Measurements from ENCODE around the gene TUT4.
A peak's percentile ranks its signal among the peaks of the same experiment; 100 is the strongest.

The TUT4 gene

GRCh38 chr1:52424813-52425212 is 128.1 kb downstream of the TUT4 start:
- no peak for DNase-seq (ENCODE audit: low read depth)
- no peak overlapping the region for H3K4me3 ChIP-seq (ENCODE audit: low read depth, low read length)

GRCh38 chr1:52424231-52424636 is 128.7 kb downstream of the TUT4 start:
- no peak overlapping the region for H3K4me3 ChIP-seq (ENCODE audit: low read depth, low read length)

GRCh38 chr1:52423771-52424170 is 129.1 kb downstream of the TUT4 start:
- H3K4me3 ChIP-seq (ENCODE audit: low read depth, low read length), result no peak overlapping the region
- DNase-seq (ENCODE audit: low read depth), result no peak

More at GRCh38 chr1:52424231-52424636, 128.7 kb downstream of the TUT4 start:
- no peak for DNase-seq (ENCODE audit: low read depth)

GRCh38 chr1:52423055-52423454 is 129.8 kb downstream of the TUT4 start:
- DNase-seq (ENCODE audit: low read depth), result no peak
- H3K4me3 ChIP-seq (ENCODE audit: low read depth, low read length), result no peak overlapping the region

GRCh38 chr1:52420713-52421112 is 132.2 kb downstream of the TUT4 start:
- no peak overlapping the region for H3K4me3 ChIP-seq (ENCODE audit: low read depth, low read length)
- DNase-seq (ENCODE audit: low read depth), result no peak

- no peak for DNase-seq (ENCODE audit: low read depth)
- H3K4me3 ChIP-seq (ENCODE audit: low read depth, low read length), result no peak overlapping the region
Observed at GRCh38 chr1:52416811-52417210, 136.1 kb downstream of the TUT4 start.

GRCh38 chr1:52414942-52415341 is 137.9 kb downstream of the TUT4 start:
- DNase-seq (ENCODE audit: low read depth), result no peak
- H3K4me3 ChIP-seq (ENCODE audit: low read depth, low read length), result no peak overlapping the region

GRCh38 chr1:52413410-52413989 is 139.4 kb downstream of the TUT4 start:
- no peak for DNase-seq (ENCODE audit: low read depth)
- H3K4me3 ChIP-seq (ENCODE audit: low read depth, low read length), result no peak overlapping the region

GRCh38 chr1:52404975-52405338 is 147.9 kb downstream of the TUT4 start:
- no peak for DNase-seq (ENCODE audit: low read depth)
- H3K4me3 ChIP-seq (ENCODE audit: low read depth, low read length), result peak overlapping the region; percentile 99

GRCh38 chr1:52404116-52404974 is 148.5 kb downstream of the TUT4 start, which contains the start of the genes ORC1 and PRPF38A:
TSS of gene ORC1 (minus strand) at chr1:52404423. CDS start at chr1:52402223, 2,200 bp downstream.
TSS of gene PRPF38A (plus strand) at chr1:52404602. CDS start at chr1:52404750, 148 bp downstream.
- H3K4me3 ChIP-seq (ENCODE audit: low read depth, low read length), result peak within 1 kb of the TSS; percentile 99

GRCh38 chr1:52403566-52404115 is 149.3 kb downstream of the TUT4 start:
- peak; percentile 59 for DNase-seq (ENCODE audit: low read depth)
- peak overlapping the region; percentile 99 for H3K4me3 ChIP-seq (ENCODE audit: low read depth, low read length)

More at GRCh38 chr1:52404116-52404974, 148.5 kb downstream of the TUT4 start, which contains the start of the genes ORC1 and PRPF38A:
- DNase-seq (ENCODE audit: low read depth), result peak; percentile 87

GRCh38 chr1:52402860-52403240 is 150.0 kb downstream of the TUT4 start:
- no peak for DNase-seq (ENCODE audit: low read depth)
- H3K4me3 ChIP-seq (ENCODE audit: low read depth, low read length), result no peak overlapping the region

GRCh38 chr1:52400131-52400530 is 152.8 kb downstream of the TUT4 start:
- no peak overlapping the region for H3K4me3 ChIP-seq (ENCODE audit: low read depth, low read length)
- DNase-seq (ENCODE audit: low read depth), result no peak

GRCh38 chr1:52399629-52400028 is 153.3 kb downstream of the TUT4 start:
- no peak overlapping the region for H3K4me3 ChIP-seq (ENCODE audit: low read depth, low read length)
- no peak for DNase-seq (ENCODE audit: low read depth)

- no peak for DNase-seq (ENCODE audit: low read depth)
- H3K4me3 ChIP-seq (ENCODE audit: low read depth, low read length), result no peak overlapping the region
Observed at GRCh38 chr1:52393174-52393573, 159.7 kb downstream of the TUT4 start.

- no peak overlapping the region for H3K4me3 ChIP-seq (ENCODE audit: low read depth, low read length)
- DNase-seq (ENCODE audit: low read depth), result no peak
Observed at GRCh38 chr1:52386458-52386857, 166.4 kb downstream of the TUT4 start.

GRCh38 chr1:52385376-52385775 is 167.5 kb downstream of the TUT4 start:
- no peak for DNase-seq (ENCODE audit: low read depth)
- H3K4me3 ChIP-seq (ENCODE audit: low read depth, low read length), result no peak overlapping the region

All from skeletal muscle cell (primary cell).